Measurements from ENCODE around the gene ACER2. TPM values are rescaled to one million over a fixed set of nuclear protein-coding genes. Genes with fewer than 3 reads are reported as not detected.

Gene ACER2
- total RNA-seq, 1 donor, result 2.2 TPM

DNA sequence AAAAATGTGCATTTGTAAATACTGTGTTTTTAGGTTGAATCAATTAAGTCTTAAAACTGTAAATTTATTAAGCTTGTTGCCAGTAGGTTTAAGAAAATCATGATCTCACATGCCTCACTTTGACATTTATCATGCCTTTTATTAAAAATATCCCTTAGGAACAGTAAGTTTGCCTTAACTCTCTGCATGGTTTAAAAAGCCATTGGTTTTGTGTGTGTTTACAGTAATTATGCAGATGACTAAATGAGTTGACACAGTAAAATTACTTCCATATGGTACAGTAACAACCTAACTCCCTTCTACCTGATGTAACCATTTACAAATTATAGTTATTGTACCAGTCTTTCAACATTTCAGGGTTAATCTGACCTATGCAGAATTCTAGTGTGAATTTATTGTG is 35.3 kb upstream of the ACER2 start:
- TF ChIP-seq, protein P1, sequence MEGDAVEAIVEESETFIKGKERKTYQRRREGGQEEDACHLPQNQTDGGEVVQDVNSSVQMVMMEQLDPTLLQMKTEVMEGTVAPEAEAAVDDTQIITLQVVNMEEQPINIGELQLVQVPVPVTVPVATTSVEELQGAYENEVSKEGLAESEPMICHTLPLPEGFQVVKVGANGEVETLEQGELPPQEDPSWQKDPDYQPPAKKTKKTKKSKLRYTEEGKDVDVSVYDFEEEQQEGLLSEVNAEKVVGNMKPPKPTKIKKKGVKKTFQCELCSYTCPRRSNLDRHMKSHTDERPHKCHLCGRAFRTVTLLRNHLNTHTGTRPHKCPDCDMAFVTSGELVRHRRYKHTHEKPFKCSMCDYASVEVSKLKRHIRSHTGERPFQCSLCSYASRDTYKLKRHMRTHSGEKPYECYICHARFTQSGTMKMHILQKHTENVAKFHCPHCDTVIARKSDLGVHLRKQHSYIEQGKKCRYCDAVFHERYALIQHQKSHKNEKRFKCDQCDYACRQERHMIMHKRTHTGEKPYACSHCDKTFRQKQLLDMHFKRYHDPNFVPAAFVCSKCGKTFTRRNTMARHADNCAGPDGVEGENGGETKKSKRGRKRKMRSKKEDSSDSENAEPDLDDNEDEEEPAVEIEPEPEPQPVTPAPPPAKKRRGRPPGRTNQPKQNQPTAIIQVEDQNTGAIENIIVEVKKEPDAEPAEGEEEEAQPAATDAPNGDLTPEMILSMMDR (IDR thresholded peaks at IDR 0.05; ENCODE audit: extremely low read depth, low read depth, low read length), result no peak
- Histone ChIP-seq H3K79me2 (ENCODE audit: insufficient read depth, low read length) (peaks cover 12% of the 10 kb centered on the region), H3K9me3 (ENCODE audit: low read depth, low read length) (no peaks in the 10 kb centered on the region), H3K4me1 (ENCODE audit: insufficient read depth, low read length) (peaks cover 30% of the 10 kb centered on the region), H4K20me1 (ENCODE audit: insufficient read depth, low read length) (peaks cover 29% of the 10 kb centered on the region), H3K4me3 (ENCODE audit: insufficient read depth, low read length) (no peak overlapping the region), H3K4me2 (ENCODE audit: insufficient read depth, low read length) (no peak overlapping the region), H3K36me3 (ENCODE audit: insufficient read depth, low read length) (peaks cover 47% of the 10 kb centered on the region), H3K27ac (ENCODE audit: low read depth, low read length) (no peak overlapping the region), H2AFZ (ENCODE audit: low read length) (no peak overlapping the region), H3K27me3 (ENCODE audit: insufficient read depth, low read length) (no peaks in the 10 kb centered on the region)
- DNase-seq (ENCODE audit: insufficient read length, low spot score, missing footprints), result no peak

DNA sequence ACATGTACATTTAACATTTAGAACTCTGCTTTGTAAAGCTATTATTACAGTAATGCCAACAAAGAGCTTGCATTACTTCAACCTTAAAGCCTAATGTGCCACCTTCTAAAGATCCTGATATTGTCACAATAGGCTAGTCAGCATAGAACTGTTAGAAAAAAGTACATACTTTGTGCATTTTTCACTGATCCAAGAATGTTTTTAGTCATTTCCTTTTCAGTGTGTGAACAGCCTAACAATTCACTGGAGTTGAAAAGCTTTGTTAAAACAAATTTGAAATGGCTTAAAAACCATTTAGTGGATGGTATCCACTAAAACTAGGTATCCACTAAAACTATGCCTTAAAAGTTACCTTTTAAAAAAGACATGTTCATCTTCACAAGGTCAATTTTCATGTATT is 33.3 kb upstream of the ACER2 start:
- Histone ChIP-seq H3K4me2 (ENCODE audit: insufficient read depth, low read length) (no peak overlapping the region), H3K27me3 (ENCODE audit: insufficient read depth, low read length) (no peaks in the 10 kb centered on the region), H4K20me1 (ENCODE audit: insufficient read depth, low read length) (peaks cover 44% of the 10 kb centered on the region), H3K4me1 (ENCODE audit: insufficient read depth, low read length) (peaks cover 34% of the 10 kb centered on the region), H3K36me3 (ENCODE audit: insufficient read depth, low read length) (peaks cover 56% of the 10 kb centered on the region), H2AFZ (ENCODE audit: low read length) (no peak overlapping the region), H3K9me3 (ENCODE audit: low read depth, low read length) (no peaks in the 10 kb centered on the region), H3K79me2 (ENCODE audit: insufficient read depth, low read length) (peaks cover 28% of the 10 kb centered on the region), H3K27ac (ENCODE audit: low read depth, low read length) (peak overlapping the region; percentile 33), H3K4me3 (ENCODE audit: insufficient read depth, low read length) (no peak overlapping the region)
- TF ChIP-seq, protein P1 (IDR thresholded peaks at IDR 0.05; ENCODE audit: extremely low read depth, low read depth, low read length), result no peak
- DNase-seq (ENCODE audit: insufficient read length, low spot score, missing footprints), result no peak

GRCh38 chr9:19376931-19377330 is 31.9 kb upstream of the ACER2 start:
- Histone ChIP-seq H3K36me3 (ENCODE audit: insufficient read depth, low read length) (peaks cover 53% of the 10 kb centered on the region), H3K9me3 (ENCODE audit: low read depth, low read length) (no peaks in the 10 kb centered on the region), H2AFZ (ENCODE audit: low read length) (no peak overlapping the region), H3K4me3 (ENCODE audit: insufficient read depth, low read length) (peak overlapping the region; percentile 93), H3K27ac (ENCODE audit: low read depth, low read length) (no peak overlapping the region), H3K79me2 (ENCODE audit: insufficient read depth, low read length) (peaks cover 28% of the 10 kb centered on the region), H3K4me1 (ENCODE audit: insufficient read depth, low read length) (peaks cover 34% of the 10 kb centered on the region), H3K27me3 (ENCODE audit: insufficient read depth, low read length) (no peaks in the 10 kb centered on the region), H4K20me1 (ENCODE audit: insufficient read depth, low read length) (peaks cover 44% of the 10 kb centered on the region), H3K4me2 (ENCODE audit: insufficient read depth, low read length) (peak overlapping the region; percentile 80)
- DNase-seq (ENCODE audit: insufficient read length, low spot score, missing footprints), result no peak
- TF ChIP-seq, protein P1 (IDR thresholded peaks at IDR 0.05; ENCODE audit: extremely low read depth, low read depth, low read length), result no peak

GRCh38 chr9:19378164-19378563 is 30.6 kb upstream of the ACER2 start:
- H3K4me1 ChIP-seq (ENCODE audit: insufficient read depth, low read length), result peaks cover 34% of the 10 kb centered on the region
- H3K36me3 ChIP-seq (ENCODE audit: insufficient read depth, low read length), result peaks cover 53% of the 10 kb centered on the region
- DNase-seq (ENCODE audit: insufficient read length, low spot score, missing footprints), result no peak
- peak overlapping the region; percentile 80 for H3K4me2 ChIP-seq (ENCODE audit: insufficient read depth, low read length)
- no peak overlapping the region for H2AFZ ChIP-seq (ENCODE audit: low read length)
- peaks cover 44% of the 10 kb centered on the region for H4K20me1 ChIP-seq (ENCODE audit: insufficient read depth, low read length)
- peak overlapping the region; percentile 90 for H3K27ac ChIP-seq (ENCODE audit: low read depth, low read length)
- H3K9me3 ChIP-seq (ENCODE audit: low read depth, low read length), result no peaks in the 10 kb centered on the region
- H3K4me3 ChIP-seq (ENCODE audit: insufficient read depth, low read length), result peak overlapping the region; percentile 93
- TF ChIP-seq, protein P1 (IDR thresholded peaks at IDR 0.05; ENCODE audit: extremely low read depth, low read depth, low read length), result no peak
- no peaks in the 10 kb centered on the region for H3K27me3 ChIP-seq (ENCODE audit: insufficient read depth, low read length)
- peaks cover 28% of the 10 kb centered on the region for H3K79me2 ChIP-seq (ENCODE audit: insufficient read depth, low read length)
